ENCODE data around the gene CEACAM21.

DNA sequence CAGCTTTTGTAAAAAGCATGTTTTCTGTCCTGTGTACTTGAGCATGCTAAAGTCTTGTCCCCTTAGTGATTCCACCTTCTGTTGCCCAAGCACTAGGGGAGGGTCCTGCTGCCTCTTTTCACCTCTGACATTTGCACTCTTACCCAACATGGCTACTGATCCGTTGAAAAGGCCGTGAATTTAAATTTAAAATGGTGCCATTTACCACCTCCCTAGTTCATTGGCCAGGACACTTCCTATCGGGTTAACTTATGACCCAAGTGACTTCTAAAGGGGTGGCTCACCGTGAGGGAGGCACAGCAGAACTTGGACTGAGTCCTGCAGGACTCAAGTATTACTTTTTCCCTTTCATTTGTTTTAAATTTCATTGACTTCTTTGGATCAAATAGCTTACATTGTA is 33.3 kb upstream of the CEACAM21 start:
- TF ChIP-seq EP300 (IDR thresholded peaks at IDR 0.05) (no peak), POLR2A (IDR thresholded peaks at IDR 0.05) (no peak), POLR2AphosphoS5 (IDR thresholded peaks at IDR 0.05) (no peak)
- TF ChIP-seq, protein P1, sequence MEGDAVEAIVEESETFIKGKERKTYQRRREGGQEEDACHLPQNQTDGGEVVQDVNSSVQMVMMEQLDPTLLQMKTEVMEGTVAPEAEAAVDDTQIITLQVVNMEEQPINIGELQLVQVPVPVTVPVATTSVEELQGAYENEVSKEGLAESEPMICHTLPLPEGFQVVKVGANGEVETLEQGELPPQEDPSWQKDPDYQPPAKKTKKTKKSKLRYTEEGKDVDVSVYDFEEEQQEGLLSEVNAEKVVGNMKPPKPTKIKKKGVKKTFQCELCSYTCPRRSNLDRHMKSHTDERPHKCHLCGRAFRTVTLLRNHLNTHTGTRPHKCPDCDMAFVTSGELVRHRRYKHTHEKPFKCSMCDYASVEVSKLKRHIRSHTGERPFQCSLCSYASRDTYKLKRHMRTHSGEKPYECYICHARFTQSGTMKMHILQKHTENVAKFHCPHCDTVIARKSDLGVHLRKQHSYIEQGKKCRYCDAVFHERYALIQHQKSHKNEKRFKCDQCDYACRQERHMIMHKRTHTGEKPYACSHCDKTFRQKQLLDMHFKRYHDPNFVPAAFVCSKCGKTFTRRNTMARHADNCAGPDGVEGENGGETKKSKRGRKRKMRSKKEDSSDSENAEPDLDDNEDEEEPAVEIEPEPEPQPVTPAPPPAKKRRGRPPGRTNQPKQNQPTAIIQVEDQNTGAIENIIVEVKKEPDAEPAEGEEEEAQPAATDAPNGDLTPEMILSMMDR (IDR thresholded peaks at IDR 0.05), result no peak
